Esophagus squamous epithelium (tissue), 5 donors: ENCODE data around the gene SOCS3. TPM values are rescaled to one million over a fixed set of nuclear protein-coding genes. Genes with fewer than 3 reads are reported as not detected.
"Not testable (repeated sequence)": the region's sequence is repeated elsewhere in the genome, so short reads cannot be mapped to it uniquely, and the experiment has no call there.

Experiments
- DNase-seq: peaks from one replicate; lab custom pipeline; 2025; lab: John Stamatoyannopoulos, UW
- H3K27ac ChIP-seq, 4 donors: fragments of 200-600 bp; sonication (generic); one replicate each; pipeline ENCODE4 v1.5.1; 2016 to 2019; ENCODE audit warnings: mild to moderate bottlenecking in 1 of 4
- H3K27me3 ChIP-seq, 4 donors: fragments of 200-600 bp; sonication (generic); 1 replicate in 3 of 4; 2 replicates in 1 of 4; pipeline versions ENCODE4 v1.5.1 to v1.6.0; 2017 to 2021; ENCODE audit warnings: antibody characterized with exemption in 1 of 4
- H3K36me3 ChIP-seq, 3 donors: fragments of 200-600 bp; sonication (generic); one replicate each; pipeline ENCODE4 v1.5.1; 2016 to 2019
- H3K4me1 ChIP-seq, 3 donors: fragments of 200-600 bp; sonication (generic); one replicate each; pipeline ENCODE4 v1.5.1; 2017 to 2019
- H3K4me3 ChIP-seq, 4 donors: fragments of 200-600 bp; sonication (generic); 1 replicate in 3 of 4; 2 replicates in 1 of 4; pipeline ENCODE4 v1.5.1; 2016 to 2019; ENCODE audit warnings: mild to moderate bottlenecking in 2 of 4, moderate library complexity in 1 of 4
- H3K9me3 ChIP-seq, 3 donors: fragments of 200-600 bp; sonication (generic); one replicate each; pipeline ENCODE4 v1.5.1; 2016 to 2019
- POLR2A ChIP-seq, 4 donors: fragments of 450-650 bp; IDR thresholded peaks; one replicate each; pipeline ENCODE4 v1.6.1; 2017; ENCODE audit warnings: antibody characterized with exemption in 4 of 4, mild to moderate bottlenecking in 4 of 4, moderate library complexity in 3 of 4
- WGBS, 2 donors: methylation state at CpG; one replicate each; pipeline ENCODE4 v1.1.5; 2018; 5-methylcytosine and 5-hydroxymethylcytosine counted together
- intact Hi-C: fragments of 100-400 bp; cut with DNase I; formaldehyde crosslinking; loops from one replicate; pipeline ENCODE4 v1.15.0; 2022
- total RNA-seq, 4 donors: library from RNA; depleted of rRNA; stranded (reverse); fragments of >200 nt; gene quantifications; one replicate each; pipeline ENCODE4 v1.1.0, GENCODE V29; 2016
- TF ChIP-seq, protein P1 (sequence below), 6 experiments: fragments of 450-650 bp in 4 of 6; fragments of 200-600 bp in 2 of 6; sonication (generic) in 2 of 6; IDR thresholded peaks; one replicate each; pipeline ENCODE4 v1.5.1; 2016 to 2019; ENCODE audit warnings: antibody characterized with exemption in 6 of 6, mild to moderate bottlenecking in 4 of 6, moderate library complexity in 4 of 6
- donor health status: DM: yes; HTN: yes; CAD: no.

SOCS3 gene
- total RNA-seq, 4 donors from 2014 or later = 6.3 to 23.1 (median 17.1) TPM

DNA sequence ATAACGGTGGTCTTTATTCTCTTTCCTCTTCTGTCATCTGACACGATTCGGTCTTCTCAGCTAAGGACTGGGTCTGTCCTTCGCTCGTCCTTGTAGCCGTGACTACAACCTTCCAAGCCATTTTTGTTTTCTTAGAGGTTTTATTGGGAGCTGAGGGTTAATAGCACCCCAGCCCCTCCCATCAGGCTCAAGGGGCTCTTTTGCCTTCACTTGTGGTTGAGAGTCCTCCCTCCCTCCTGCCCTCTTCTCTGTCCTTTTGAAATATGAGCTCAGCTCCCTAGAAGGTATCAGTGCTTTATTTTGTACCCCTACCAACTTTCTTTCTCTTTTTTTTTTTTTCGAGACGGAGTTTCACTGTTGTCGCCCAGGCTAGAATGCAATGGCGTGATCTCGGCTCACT lies 24.7 kb downstream of the SOCS3 start:
- no peaks in the 10 kb centered on the region for H3K36me3 ChIP-seq
- no peak overlapping the region for H3K27ac ChIP-seq
- intact Hi-C loops = no loop called here
- H3K4me3 ChIP-seq = no peak overlapping the region
- H3K9me3 ChIP-seq = no peaks in the 10 kb centered on the region
- no peak for TF ChIP-seq POLR2A (IDR thresholded peaks at IDR 0.05)
- TF ChIP-seq, protein P1, sequence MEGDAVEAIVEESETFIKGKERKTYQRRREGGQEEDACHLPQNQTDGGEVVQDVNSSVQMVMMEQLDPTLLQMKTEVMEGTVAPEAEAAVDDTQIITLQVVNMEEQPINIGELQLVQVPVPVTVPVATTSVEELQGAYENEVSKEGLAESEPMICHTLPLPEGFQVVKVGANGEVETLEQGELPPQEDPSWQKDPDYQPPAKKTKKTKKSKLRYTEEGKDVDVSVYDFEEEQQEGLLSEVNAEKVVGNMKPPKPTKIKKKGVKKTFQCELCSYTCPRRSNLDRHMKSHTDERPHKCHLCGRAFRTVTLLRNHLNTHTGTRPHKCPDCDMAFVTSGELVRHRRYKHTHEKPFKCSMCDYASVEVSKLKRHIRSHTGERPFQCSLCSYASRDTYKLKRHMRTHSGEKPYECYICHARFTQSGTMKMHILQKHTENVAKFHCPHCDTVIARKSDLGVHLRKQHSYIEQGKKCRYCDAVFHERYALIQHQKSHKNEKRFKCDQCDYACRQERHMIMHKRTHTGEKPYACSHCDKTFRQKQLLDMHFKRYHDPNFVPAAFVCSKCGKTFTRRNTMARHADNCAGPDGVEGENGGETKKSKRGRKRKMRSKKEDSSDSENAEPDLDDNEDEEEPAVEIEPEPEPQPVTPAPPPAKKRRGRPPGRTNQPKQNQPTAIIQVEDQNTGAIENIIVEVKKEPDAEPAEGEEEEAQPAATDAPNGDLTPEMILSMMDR (IDR thresholded peaks at IDR 0.05) = no peak
- WGBS, 2 donors = 90 to 96% methylated on average over 11 of the region's 11 CpGs
- H3K27me3 ChIP-seq = no peaks in the 10 kb centered on the region
- DNase-seq = no peak
- H3K4me1 ChIP-seq = peaks cover 5 to 37% (median 26%) of the 10 kb centered on the region in 3 donors

DNA sequence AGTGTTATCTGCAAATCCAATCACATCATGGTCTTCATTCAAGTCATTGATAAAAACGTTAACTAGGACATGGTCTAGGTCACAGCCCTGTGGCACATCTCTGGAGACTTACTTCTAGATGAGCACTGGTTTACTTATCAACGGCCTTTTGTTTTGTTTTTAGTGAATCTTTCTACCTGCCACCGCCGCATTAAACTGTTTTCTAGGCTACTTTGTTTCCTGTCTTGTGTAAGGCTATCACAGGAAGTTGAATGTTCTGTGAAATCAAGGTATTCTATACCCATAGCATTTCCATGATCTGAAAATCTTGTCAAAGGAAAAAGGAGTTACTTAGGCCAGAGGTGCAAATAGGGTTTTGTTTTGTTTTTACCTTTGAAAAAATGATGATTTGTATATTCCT lies 26.9 kb downstream of the SOCS3 start:
- intact Hi-C loops = no loop called here
- Histone ChIP-seq H3K27ac (no peak overlapping the region), H3K4me3 (no peak overlapping the region), H3K36me3 (no peaks in the 10 kb centered on the region), H3K9me3 (no peaks in the 10 kb centered on the region), H3K27me3 (no peaks in the 10 kb centered on the region), H3K4me1 (peaks cover 0 to 30% (median 23%) of the 10 kb centered on the region in 3 donors)
- 66 to 76% methylated on average over 4 of the region's 4 CpGs for WGBS, 2 donors
- no peak for DNase-seq
- no peak for TF ChIP-seq POLR2A (IDR thresholded peaks at IDR 0.05)
- TF ChIP-seq, protein P1 (IDR thresholded peaks at IDR 0.05) = no peak

DNA sequence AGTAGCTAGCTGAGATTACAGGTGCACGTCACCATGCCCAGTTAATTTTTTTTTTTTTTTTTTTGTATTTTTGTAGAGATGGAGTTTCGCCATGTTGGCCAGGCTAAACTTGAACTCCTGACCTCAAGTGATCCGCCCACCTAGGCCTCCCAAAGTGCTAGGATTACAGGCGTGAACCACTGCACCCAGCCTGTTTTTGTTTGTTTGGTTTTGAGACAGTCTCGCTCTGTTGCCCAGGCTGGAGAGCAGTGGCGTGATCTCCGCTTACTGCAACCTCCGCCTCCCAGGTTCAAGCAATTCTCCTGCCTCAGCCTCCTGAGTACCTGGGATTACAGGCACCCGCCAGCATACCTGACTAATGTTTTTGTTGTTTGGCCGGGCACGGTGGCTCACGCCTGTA lies 28.5 kb downstream of the SOCS3 start:
- 68 to 84% methylated on average over 5 to 8 of the region's 12 CpGs for WGBS, 2 donors
- H3K36me3 ChIP-seq, H3K27me3 ChIP-seq, H3K27ac ChIP-seq, H3K9me3 ChIP-seq, DNase-seq, intact Hi-C loops, H3K4me3 ChIP-seq: not testable (repeated sequence)
- peaks cover 0 to 30% (median 14%) of the 10 kb centered on the region in 3 donors for H3K4me1 ChIP-seq

DNA sequence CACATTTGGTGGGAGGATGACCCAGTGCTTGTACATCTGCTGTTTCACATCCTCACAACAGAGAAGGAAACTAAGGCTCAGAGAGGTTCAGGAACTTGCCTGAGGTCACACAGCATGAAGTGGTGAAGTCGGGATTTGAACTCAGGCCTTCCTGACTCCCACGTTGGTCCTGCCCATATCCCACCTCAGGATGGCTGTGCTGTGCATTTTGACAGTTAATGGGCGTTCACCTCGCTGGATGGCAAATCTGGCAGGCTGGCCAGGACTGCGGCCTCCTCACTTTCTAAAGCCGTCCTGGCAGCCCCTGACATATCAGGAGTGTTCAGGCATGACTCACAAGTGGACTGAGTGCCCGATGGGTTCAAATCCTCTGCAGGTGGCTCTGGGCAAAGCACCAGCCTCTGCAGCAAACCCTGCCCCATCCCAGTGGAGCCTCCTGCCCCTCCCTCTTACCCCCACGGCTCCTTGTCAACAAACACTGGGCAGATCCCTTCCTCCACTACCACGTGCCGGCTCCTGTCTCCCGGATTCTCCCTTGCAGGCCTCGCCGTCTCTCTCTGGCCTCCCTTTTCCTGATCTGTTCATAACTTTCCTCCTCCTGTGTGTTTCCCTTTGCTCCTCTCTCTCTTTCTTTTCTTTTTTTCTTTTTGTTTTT lies 29.2 kb downstream of the SOCS3 start:
- H3K27me3 ChIP-seq = no peaks in the 10 kb centered on the region
- no peaks in the 10 kb centered on the region for H3K9me3 ChIP-seq
- H3K27ac ChIP-seq = no peak overlapping the region
- TF ChIP-seq, protein P1 (IDR thresholded peaks at IDR 0.05) = no peak
- TF ChIP-seq POLR2A (IDR thresholded peaks at IDR 0.05) = no peak
- DNase-seq = no peak
- WGBS, 2 donors = 36 to 41% methylated on average over 6 to 11 of the region's 13 CpGs
- peaks cover under 1 to 36% (median 19%) of the 10 kb centered on the region in 3 donors for H3K4me1 ChIP-seq
- no peaks in the 10 kb centered on the region for H3K36me3 ChIP-seq
- intact Hi-C loops = no loop called here
- H3K4me3 ChIP-seq = no peak overlapping the region

DNA sequence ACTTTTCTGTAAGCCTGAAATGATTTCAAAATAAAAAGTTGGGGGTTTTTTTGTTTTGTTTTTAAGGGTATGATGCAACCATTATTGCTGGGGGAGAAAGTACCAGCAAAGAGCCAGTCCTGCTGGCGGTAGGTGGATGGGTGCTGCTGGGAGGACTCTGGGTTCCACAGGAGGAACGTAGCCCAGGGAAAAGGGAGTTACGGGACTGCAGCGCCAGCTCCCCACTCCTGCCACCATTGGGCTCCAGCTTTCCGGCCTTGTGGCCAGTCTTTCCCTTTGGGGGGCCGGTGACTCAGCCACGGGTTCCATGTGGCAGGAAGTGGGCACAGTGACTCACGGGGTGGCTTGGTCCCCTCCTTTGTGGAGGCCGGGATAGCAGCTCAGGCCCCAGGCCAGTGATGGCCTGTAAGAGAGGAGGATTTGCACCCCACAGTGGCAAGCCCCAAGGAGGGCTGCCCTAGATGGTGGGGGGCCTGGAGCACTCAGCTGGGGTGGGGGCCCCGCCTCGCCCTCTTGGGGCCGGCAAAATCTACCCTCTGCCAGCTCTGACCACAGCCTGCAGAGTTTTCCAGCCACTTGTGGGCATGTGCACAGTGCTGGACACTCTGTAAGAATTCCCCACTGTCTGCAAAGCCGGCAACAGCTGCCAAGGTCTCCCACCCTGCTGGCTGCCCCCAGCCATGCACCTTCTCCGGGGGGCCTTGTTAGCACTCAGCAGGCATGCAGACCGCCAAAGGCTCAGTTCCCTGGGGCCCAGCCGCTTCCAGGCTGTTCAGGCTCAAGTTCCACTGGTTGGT lies 30.4 kb downstream of the SOCS3 start:
- no peak for TF ChIP-seq POLR2A (IDR thresholded peaks at IDR 0.05)
- TF ChIP-seq, protein P1 (IDR thresholded peaks at IDR 0.05) = no peak
- Histone ChIP-seq H3K4me3 (no peak overlapping the region), H3K9me3 (no peaks in the 10 kb centered on the region), H3K4me1 (peaks cover 12 to 43% (median 32%) of the 10 kb centered on the region in 3 donors), H3K27ac (peak overlapping the region in 3 of 4 donors; percentile 7 to 70 (median 9)), H3K36me3 (no peaks in the 10 kb centered on the region), H3K27me3 (peaks cover 0 to 5% (median 0%) of the 10 kb centered on the region in 4 donors)
- DNase-seq = no peak
- 26 to 79% methylated on average over 3 to 6 of the region's 16 CpGs for WGBS, 2 donors
- intact Hi-C loops = no loop called here
